GM12891 (cell line): ENCODE results near the gene MBOAT2.
"Not testable (repeated sequence)": the region's sequence is repeated elsewhere in the genome, so short reads cannot be mapped to it uniquely, and the experiment has no call there.

Experiments used
- PAX5 ChIP-seq: IDR thresholded peaks from 2 replicates; pipeline ENCODE4 v1.6.1; 2011; ENCODE audit warnings: low read length, moderate library complexity, mild to moderate bottlenecking; ENCODE audit not compliant: insufficient read depth, severe bottlenecking
- POLR2A ChIP-seq: IDR thresholded peaks from 2 replicates; pipeline ENCODE4 v1.6.1; 2011; ENCODE audit warnings: low read depth, low read length, control low read depth
- POLR2AphosphoS5 ChIP-seq: IDR thresholded peaks from 2 replicates; pipeline ENCODE4 v1.6.1; 2011; ENCODE audit warnings: low read depth, low read length, control low read depth
- TAF1 ChIP-seq: IDR thresholded peaks from 2 replicates; pipeline ENCODE4 v1.6.1; 2011; ENCODE audit warnings: low read depth, low read length, control low read depth

DNA sequence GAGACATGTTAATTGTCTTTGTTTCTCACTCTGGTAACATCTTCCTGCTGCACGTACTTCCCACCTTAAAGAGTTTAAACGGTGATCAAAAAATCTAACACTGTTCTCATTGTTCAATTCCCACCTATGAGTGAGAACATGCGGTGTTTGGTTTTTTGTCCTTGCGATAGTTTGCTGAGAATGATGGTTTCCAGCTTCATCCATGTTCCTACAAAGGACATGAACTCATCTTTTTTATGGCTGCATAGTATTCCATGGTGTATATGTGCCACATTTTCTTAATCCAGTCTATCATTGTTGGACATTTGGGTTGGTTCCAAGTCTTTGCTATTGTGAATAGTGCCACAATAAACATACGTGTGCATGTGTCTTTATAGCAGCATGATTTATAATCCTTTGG lies 73.3 kb downstream of the MBOAT2 start:
- not testable (repeated sequence) for TF ChIP-seq PAX5, POLR2A, TAF1, POLR2AphosphoS5
